SU-DHL-6 (cell line): Measurements from ENCODE around the gene AGAP1.

Experiments used
- H2AFZ ChIP-seq: fragments of 200-600 bp; sonication (generic); 2 replicates; pipeline ENCODE4 v1.6.1; 2014; ENCODE audit warnings: low read depth, mild to moderate bottlenecking, moderate library complexity, mixed read lengths, antibody characterized with exemption, low read length; ENCODE audit not compliant: severe bottlenecking
- H3F3A ChIP-seq: fragments of 200-600 bp; shearing (Covaris generic); 2 replicates; pipeline ENCODE4 v1.6.0; 2016; ENCODE audit warnings: antibody characterized with exemption, mild to moderate bottlenecking; ENCODE audit not compliant: insufficient read depth
- H3K27ac ChIP-seq: fragments of 200-600 bp; sonication (generic); 2 replicates; pipeline ENCODE4 v1.5.1; 2016; ENCODE audit warnings: low read depth, mild to moderate bottlenecking, low read length, moderate library complexity, mixed read lengths
- H3K27me3 ChIP-seq: fragments of 200-600 bp; sonication (generic), shearing (Covaris generic); 2 replicates; pipeline ENCODE4 v1.6.0; 2014; ENCODE audit warnings: mild to moderate bottlenecking, low read length
- H3K36me3 ChIP-seq: fragments of 200-600 bp; sonication (generic); 2 replicates; pipeline ENCODE4 v1.6.1; 2014; ENCODE audit warnings: mild to moderate bottlenecking, low read length, mixed read lengths
- H3K4me2 ChIP-seq: fragments of 300-600, 200-600 bp; shearing (Covaris generic), sonication (generic); 2 replicates; pipeline ENCODE4 v1.6.0; 2014; ENCODE audit warnings: low read length, low read depth, mild to moderate bottlenecking; ENCODE audit not compliant: poor library complexity, severe bottlenecking
- H3K4me3 ChIP-seq: fragments of 200-600 bp; sonication (generic); 2 replicates; pipeline ENCODE4 v1.5.1; 2014; ENCODE audit warnings: antibody characterized with exemption, low read length, mild to moderate bottlenecking, mixed read lengths; ENCODE audit not compliant: insufficient read depth, poor library complexity, severe bottlenecking
- H3K79me2 ChIP-seq: fragments of 200-600 bp; sonication (generic); 2 replicates; pipeline ENCODE4 v1.6.1; 2014; ENCODE audit warnings: mild to moderate bottlenecking, low read length, moderate library complexity; ENCODE audit not compliant: insufficient read depth
- H3K9ac ChIP-seq: fragments of 200-600 bp; sonication (generic); 2 replicates; pipeline ENCODE4 v1.7.0; 2014; ENCODE audit warnings: mild to moderate bottlenecking, low read length
- H3K9me2 ChIP-seq: fragments of 200-600 bp; sonication (generic); replicated peaks from 2 replicates; pipeline ENCODE4 v1.6.1; 2014; ENCODE audit warnings: low read length; ENCODE audit not compliant: insufficient read depth
- H3K9me3 ChIP-seq: fragments of 200-600 bp; sonication (generic); 2 replicates; pipeline ENCODE4 v1.6.1; 2014; ENCODE audit warnings: low read length, mixed read lengths; ENCODE audit not compliant: insufficient read depth
- H4K20me1 ChIP-seq: fragments of 200-600 bp; sonication (generic); 2 replicates; pipeline ENCODE4 v1.6.1; 2014; ENCODE audit warnings: low read depth, mild to moderate bottlenecking, antibody characterized with exemption, low read length, moderate library complexity, mixed read lengths
- CTCF ChIP-seq: fragments of 200-600 bp; sonication (generic); IDR thresholded peaks from one replicate; pipeline ENCODE4 v1.5.1; 2017; ENCODE audit warnings: antibody characterized with exemption, mild to moderate bottlenecking, low read length, moderate library complexity; ENCODE audit not compliant: insufficient read depth, poor library complexity, severe bottlenecking
- EZH2phosphoT487 ChIP-seq: fragments of 200-600 bp; sonication (generic), shearing (Covaris generic); conservative IDR thresholded peaks from 2 replicates; pipeline ENCODE4 v1.6.1; 2018; ENCODE audit warnings: mild to moderate bottlenecking, antibody characterized with exemption, low read length, moderate library complexity, mixed read lengths

The AGAP1 gene

GRCh38 chr2:235827585-235827992, 333.7 kb downstream of the AGAP1 start:
- H2AFZ ChIP-seq: no peak overlapping the region
- H3K27me3 ChIP-seq: no peaks in the 10 kb centered on the region
- no peaks in the 10 kb centered on the region for H3K36me3 ChIP-seq
- H3K4me3 ChIP-seq: no peak overlapping the region
- H3K79me2 ChIP-seq: no peaks in the 10 kb centered on the region
- no peaks in the 10 kb centered on the region for H3K9me2 ChIP-seq
- no peaks in the 10 kb centered on the region for H4K20me1 ChIP-seq
- no peak overlapping the region for H3K9ac ChIP-seq
- H3K9me3 ChIP-seq: no peaks in the 10 kb centered on the region
- H3F3A ChIP-seq: no peaks in the 10 kb centered on the region
- H3K27ac ChIP-seq: no peak overlapping the region
- no peak overlapping the region for H3K4me2 ChIP-seq
- TF ChIP-seq EZH2phosphoT487 (no peak), CTCF (no peak)

- TF ChIP-seq EZH2phosphoT487: no peak
- TF ChIP-seq CTCF: no peak
- no peak overlapping the region for H2AFZ ChIP-seq
- no peak overlapping the region for H3K27ac ChIP-seq
- no peaks in the 10 kb centered on the region for H3K27me3 ChIP-seq
- no peak overlapping the region for H3K4me3 ChIP-seq
- no peak overlapping the region for H3K9ac ChIP-seq
- no peak overlapping the region for H3K4me2 ChIP-seq
- no peaks in the 10 kb centered on the region for H4K20me1 ChIP-seq
- no peaks in the 10 kb centered on the region for H3K9me3 ChIP-seq
- H3K36me3 ChIP-seq: no peaks in the 10 kb centered on the region
- H3F3A ChIP-seq: no peaks in the 10 kb centered on the region
- no peaks in the 10 kb centered on the region for H3K79me2 ChIP-seq
- no peaks in the 10 kb centered on the region for H3K9me2 ChIP-seq
Measured at GRCh38 chr2:235829726-235830125, 335.9 kb downstream of the AGAP1 start.

- no peak for TF ChIP-seq CTCF
- no peak for TF ChIP-seq EZH2phosphoT487
- no peaks in the 10 kb centered on the region for H3K9me2 ChIP-seq
- H3K27ac ChIP-seq: no peak overlapping the region
- no peaks in the 10 kb centered on the region for H3F3A ChIP-seq
- H3K36me3 ChIP-seq: no peaks in the 10 kb centered on the region
- no peaks in the 10 kb centered on the region for H4K20me1 ChIP-seq
- H3K27me3 ChIP-seq: no peaks in the 10 kb centered on the region
- H3K4me3 ChIP-seq: no peak overlapping the region
- no peak overlapping the region for H3K4me2 ChIP-seq
- no peaks in the 10 kb centered on the region for H3K9me3 ChIP-seq
- H2AFZ ChIP-seq: no peak overlapping the region
- no peak overlapping the region for H3K9ac ChIP-seq
- no peaks in the 10 kb centered on the region for H3K79me2 ChIP-seq
Measured at GRCh38 chr2:235831755-235832154, 337.9 kb downstream of the AGAP1 start.

- Histone ChIP-seq H3K27ac (no peak overlapping the region), H3K4me2 (no peak overlapping the region), H3F3A (no peaks in the 10 kb centered on the region), H3K36me3 (no peaks in the 10 kb centered on the region), H4K20me1 (no peaks in the 10 kb centered on the region), H3K9me2 (no peaks in the 10 kb centered on the region), H3K4me3 (no peak overlapping the region), H3K9ac (no peak overlapping the region), H2AFZ (no peak overlapping the region), H3K9me3 (no peaks in the 10 kb centered on the region), H3K79me2 (no peaks in the 10 kb centered on the region), H3K27me3 (no peaks in the 10 kb centered on the region)
- no peak for TF ChIP-seq EZH2phosphoT487
- no peak for TF ChIP-seq CTCF
Measured at GRCh38 chr2:235832941-235833340, 339.1 kb downstream of the AGAP1 start.
